CD4-positive, alpha-beta T cell treated with Interleukin-4 for 1 hour (primary cell): Measurements from ENCODE around the gene PRPH.

Experiments used
- DNase-seq, 2 donors: peaks; one replicate each; pipeline ENCODE4 v3.0.0-alpha.2; 2020 to 2022

Gene PRPH

GRCh38 chr12:49334226-49334625, 39.3 kb downstream of the PRPH start:
- no peak for DNase-seq

- DNase-seq, result no peak
Observed at GRCh38 chr12:49334681-49335080, 39.7 kb downstream of the PRPH start.

DNA sequence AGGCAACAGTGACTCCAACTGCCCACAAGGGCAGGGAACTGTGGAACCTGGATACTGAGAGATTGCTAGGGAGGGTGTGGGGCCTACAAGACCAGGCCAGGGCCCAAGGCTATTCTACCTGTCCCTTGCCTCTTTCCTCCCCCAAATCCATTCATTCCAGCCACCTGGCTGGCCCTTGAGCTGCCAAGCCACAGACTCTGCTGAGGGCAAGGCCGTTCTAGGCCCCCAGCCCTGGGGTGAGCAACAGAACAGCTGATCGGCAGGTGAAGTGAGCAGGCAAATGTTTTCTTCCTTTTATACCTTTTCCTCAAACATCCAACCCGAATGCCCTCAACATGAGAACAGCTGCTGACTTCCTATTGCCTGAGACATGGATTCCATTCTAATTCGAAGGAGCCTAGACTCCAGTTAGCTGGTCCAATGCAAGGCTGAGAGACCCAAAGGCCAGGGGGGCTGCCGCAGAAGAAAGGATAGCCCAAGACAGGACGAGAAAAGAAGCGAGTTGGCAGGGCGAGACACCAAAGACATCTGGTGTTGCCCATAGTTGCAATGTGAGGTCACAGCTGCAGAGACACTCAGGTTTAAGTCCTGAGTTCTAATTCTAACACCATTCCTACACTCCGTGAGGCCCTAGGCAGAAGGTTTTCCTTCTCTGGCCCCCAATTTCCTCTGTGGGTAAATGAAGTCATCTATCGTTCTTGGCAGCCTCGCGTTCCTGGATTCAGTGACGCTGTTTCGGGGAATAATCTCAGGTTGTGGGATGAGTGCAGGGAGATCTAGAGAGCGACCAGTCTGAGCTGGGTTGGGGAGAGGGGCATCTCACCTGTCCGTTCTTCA, 40.4 kb downstream of the PRPH start:
- no peak for DNase-seq

DNA sequence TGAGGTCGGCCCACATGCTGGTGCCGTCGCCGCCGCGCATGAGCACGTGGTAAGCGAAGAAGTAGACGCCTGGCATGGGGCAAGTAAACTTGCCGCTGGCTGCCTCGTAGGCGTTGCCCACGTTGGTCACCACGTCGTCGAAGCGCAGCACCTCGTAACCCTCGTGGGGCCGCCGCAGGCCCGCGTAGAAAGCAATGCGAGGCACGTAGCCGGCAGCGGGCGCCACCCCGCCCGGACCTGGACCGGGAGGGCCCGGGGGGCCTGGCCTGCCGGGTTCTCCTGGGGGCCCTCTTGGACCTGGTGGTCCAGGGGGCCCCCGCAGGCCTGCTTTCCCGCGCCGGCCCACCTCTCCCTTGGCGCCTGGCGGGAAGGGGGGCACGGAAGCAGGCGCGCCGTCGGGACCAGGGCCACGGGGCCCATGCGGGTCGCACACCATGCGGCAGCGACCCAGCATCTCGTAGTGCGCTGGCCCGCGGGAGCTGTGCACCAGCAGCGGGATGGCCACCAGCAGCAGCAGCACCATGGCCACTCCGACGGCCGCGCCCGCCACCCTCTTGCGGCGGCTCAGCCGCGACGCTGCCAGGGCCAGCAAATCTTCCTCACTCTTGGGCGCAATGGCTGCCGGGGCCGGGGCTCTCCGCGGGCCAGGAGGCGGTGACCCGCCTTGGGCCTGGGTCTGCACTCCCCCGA, 41.2 kb downstream of the PRPH start:
- no peak for DNase-seq

- DNase-seq, result peak; percentile 83 to 89
Observed at GRCh38 chr12:49336645-49337584, 42.0 kb downstream of the PRPH start, which contains the start of gene C1QL4. Gene C1QL4 (minus strand): TSS chr12:49337188. CDS start chr12:49336477, 711 bp downstream.

DNA sequence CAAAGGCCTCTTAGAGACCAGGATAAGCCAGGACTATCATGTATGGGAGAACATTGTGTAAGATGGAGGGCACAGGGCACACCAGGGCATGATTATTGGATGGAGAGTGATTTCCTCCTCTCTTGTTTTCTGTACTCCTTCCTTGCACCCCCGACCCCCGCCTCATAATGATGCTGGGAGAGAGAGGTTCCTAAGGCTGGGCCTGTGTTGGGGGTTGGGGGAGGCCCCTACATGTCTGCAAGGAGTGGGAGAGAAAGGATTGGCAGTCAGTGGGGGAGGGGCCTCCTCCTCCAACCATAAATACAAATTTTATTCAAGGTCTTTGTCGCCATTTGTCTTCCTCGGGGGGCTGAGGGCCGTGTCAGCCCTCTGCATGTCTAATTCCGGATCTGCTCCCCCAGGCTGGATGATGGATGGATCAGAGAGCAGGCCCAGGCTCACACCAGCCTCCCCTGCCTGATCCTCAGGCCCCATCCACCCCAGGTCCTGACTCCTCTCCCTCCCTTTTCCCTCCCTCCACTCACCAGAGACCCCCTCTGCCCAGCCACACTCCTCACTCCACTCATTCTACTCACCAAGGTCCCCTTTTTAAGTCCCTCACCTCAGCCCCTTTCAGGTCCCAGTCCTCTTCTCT, 44.0 kb downstream of the PRPH start:
- DNase-seq, result no peak

DNA sequence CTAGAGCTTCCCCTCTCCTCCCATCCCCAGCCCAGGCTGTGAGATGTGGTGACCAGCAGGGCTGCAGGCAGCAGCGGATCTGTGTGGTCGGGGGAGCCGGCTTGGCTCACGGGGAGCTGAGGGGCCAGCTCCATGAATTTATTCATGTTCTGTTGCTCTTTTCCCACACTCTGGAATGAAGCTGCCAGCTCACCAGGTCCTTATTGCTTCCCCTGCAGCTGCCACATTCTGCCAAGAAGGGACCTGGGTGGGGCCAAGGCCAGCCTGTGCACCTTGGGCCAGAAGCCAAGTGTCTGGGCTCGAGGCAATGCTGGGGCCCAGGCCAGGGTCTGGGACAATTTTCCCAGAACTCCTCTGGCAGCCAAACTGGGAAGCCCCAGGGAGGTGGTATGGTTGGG, 44.5 kb downstream of the PRPH start:
- no peak for DNase-seq

DNA sequence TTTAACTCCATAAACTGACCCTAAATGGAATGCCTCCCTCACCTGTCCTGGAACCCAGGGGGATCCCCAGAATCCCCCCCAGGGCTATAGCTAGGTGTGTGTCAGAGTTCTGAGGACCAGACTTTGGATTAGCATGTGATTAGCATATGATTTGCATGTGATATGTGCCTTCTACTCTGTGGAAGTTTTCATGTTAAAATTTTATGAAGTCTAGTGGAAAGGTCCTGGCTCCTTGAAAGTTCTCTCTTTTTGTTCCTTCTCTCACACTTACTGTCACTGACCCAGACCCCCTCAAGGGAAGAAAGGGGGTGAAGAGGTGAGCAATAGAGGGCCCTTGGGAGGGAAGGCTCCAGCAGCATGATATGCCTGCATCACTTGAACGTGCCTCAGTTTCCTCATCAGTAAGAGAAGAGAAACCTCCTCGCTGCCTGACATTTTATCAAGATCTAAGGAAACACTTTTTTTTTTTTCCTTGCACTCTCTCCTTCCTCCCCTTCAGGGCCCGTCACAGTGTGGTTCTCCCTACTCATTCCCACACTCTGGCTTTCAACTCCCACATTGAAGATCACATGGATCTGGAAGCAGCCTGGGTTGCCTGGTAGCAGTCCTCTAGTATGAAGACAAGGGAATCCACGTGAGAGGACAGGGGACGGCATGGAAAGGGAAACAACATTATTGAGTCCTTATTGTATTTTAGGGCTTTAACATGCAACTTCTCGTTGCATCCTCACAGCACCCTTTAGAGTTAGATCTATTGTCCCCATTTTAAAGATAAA, 45.3 kb downstream of the PRPH start:
- no peak for DNase-seq

DNA sequence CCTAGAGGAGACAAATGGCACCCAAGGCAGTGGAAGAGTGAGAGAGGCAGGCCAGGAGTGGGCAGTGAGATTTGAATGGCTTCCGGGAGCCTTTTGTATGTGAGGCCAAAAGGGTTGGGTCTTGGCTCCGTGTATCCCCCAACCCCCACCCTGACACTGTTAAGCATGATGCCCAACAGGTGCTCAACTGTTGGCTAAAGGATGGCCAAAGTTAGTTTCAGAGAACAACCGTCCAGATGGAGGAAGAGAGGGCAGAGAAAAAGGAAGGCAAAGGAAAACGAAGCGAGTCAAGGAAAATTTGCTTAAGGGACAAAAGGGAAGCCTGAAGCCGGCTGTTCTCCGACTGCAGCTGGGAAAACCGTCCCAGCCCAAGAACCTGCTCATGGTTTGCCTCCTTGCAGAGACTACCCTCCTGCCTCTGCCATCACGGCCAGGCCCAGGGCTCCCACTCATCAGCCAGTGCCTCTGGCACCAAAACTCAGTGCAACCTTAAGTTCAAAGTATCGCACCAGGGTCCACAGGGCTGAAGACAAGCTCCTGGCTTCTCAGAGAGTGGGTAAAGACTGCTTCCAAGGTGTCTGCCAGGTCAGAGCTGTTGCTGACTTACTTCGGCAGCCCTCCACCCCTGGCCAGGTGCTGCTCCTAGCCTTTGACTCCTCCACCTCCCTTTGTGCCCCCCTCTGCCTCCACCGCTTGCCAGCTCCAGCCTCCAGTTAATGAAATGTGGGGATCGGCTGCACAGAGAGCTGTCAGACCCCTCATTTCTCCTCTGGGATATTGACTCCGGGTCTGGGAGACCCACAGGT, 46.2 kb downstream of the PRPH start:
- DNase-seq, result no peak

GRCh38 chr12:49341777-49342065, 46.8 kb downstream of the PRPH start:
- DNase-seq, result no peak

GRCh38 chr12:49342066-49342913, 47.3 kb downstream of the PRPH start:
- peak; percentile 81 for DNase-seq

DNA sequence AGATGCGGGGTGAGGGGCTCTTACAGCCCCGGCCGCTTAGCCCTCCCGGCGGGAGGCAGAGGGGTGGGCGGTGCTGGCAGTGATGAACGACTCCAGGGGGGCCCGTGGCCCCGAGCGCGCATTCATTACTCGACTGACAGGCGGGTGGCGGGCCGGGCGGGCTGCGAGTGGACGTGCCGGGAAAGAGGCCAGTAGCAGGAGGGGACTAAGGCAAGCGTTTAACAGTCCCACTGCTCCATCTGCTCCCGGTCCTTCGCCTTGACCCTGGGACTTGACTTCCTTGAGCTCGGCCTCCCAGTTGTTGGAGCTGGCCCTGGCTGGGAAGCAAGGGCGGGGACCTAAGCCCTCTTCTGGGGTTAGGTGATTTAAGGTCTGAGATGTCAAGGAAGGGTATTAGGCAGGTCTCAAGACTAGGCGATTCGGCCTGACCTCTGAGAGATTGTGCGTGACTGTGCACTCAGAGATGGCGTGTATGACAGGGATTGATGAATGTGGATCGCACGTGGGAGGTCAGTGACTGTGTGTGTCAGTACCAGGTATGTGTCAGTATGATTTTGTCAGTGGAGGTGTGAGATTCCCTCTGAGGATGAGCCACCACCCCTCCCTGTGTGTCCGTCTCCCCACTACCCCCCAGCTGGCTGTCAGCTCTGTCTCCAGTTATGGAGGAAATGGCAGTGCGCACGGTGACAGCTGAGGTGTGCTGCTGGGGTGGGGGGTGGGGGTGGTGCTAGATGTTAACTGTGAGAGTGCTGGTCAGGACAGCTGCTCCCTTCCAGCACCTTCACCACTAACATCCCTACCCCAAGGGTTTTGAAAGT, 48.2 kb downstream of the PRPH start:
- DNase-seq, result no peak

DNA sequence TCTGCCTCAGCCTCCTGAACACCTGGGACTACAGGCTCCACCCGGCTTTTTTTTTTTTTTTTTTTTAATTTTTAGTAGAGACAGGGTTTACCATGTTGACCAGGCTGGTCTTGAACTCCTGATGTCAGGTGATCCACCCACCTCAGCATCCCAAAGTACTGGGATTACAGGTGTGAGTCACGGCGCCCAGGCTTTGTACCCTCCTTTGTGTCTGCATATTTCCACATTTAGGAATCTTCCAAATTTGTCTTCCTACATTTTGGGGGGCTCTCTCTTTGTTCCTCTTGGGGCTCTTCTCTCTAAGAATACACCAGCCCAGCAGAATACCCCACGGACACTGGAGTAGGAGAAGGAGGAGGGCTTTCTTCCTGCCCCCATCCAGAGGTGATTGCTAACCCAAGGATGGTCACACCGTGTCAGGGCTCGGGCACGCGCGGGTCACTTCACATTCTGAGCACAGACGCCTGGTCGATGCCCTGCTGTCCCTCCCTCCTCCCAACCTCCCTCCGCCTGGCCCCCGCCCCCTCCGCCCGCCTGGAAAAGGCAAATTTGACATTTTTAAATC, 49.6 kb downstream of the PRPH start:
- no peak for DNase-seq

- no peak for DNase-seq
Observed at GRCh38 chr12:49345051-49345824, 50.3 kb downstream of the PRPH start.

GRCh38 chr12:49345825-49346658, 51.1 kb downstream of the PRPH start:
- DNase-seq, result no peak

- DNase-seq, result peak in 1 of 2 donors; percentile 39
Observed at GRCh38 chr12:49346659-49347310, 51.8 kb downstream of the PRPH start, which contains the start of gene DNAJC22. Gene DNAJC22 (plus strand): TSS chr12:49346888. CDS start chr12:49348873, 1,985 bp downstream.
